ENCODE measurements around the gene HEY2. TPM values are rescaled to one million over a fixed set of nuclear protein-coding genes. Genes with fewer than 3 reads are reported as not detected.

HEY2 gene
- polyA plus RNA-seq, 2 of the 4 experiments (the other 2 are of a cell fraction) = 0.09 TPM; not detected in 1

GRCh38 chr6:125809570-125810170 lies 60.2 kb downstream of the HEY2 start (continued):
- TF ChIP-seq EHMT2 (IDR thresholded peaks at IDR 0.05; ENCODE audit: low read depth) (no peak), TFCP2L1 (CRISPR knock-in tag; IDR thresholded peaks at IDR 0.05) (no peak), PHF8 (IDR thresholded peaks at IDR 0.05; ENCODE audit: borderline replicate concordance, low read depth) (no peak), EP300 (IDR thresholded peaks at IDR 0.05) (no peak)

- no peak overlapping the region for H3K27ac ChIP-seq
- H3K9me3 ChIP-seq = no peaks in the 10 kb centered on the region
- ATAC-seq (no peak), FAIRE-seq (no peak), DNase-seq (ENCODE audit: low read depth in 1 of 2, low spot score in 1 of 2) (no peak)
- CTCF ChIA-PET = interaction anchor here (1.8 kb wide), 1 partner anchor 20 kb away, joined by 7 read pairs; the partner anchor contains the start of gene NCOA7
- WGBS (ENCODE audit: missing lambda C conversion rate) = 87% methylated on average over 1 of the region's 1 CpG
- no peak overlapping the region for H3K4me3 ChIP-seq
- TF ChIP-seq CBX8 (IDR thresholded peaks at IDR 0.05) = no peak
- TF ChIP-seq, protein P1, sequence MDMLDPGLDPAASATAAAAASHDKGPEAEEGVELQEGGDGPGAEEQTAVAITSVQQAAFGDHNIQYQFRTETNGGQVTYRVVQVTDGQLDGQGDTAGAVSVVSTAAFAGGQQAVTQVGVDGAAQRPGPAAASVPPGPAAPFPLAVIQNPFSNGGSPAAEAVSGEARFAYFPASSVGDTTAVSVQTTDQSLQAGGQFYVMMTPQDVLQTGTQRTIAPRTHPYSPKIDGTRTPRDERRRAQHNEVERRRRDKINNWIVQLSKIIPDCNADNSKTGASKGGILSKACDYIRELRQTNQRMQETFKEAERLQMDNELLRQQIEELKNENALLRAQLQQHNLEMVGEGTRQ (IDR thresholded peaks at IDR 0.05) = no peak
- no peak for TF ChIP-seq CHD4 (IDR thresholded peaks at IDR 0.05; ENCODE audit: borderline replicate concordance)
- TF ChIP-seq NFE2L2 (conservative IDR thresholded peaks at IDR 0.05; ENCODE audit: low read length) = no peak
- no peak for TF ChIP-seq E2F6 (IDR thresholded peaks at IDR 0.05; ENCODE audit: borderline replicate concordance, low read depth)
- TF ChIP-seq RARB (CRISPR knock-in tag; IDR thresholded peaks at IDR 0.05) = no peak
- no peak for TF ChIP-seq SMC3 (IDR thresholded peaks at IDR 0.05)
- TF ChIP-seq TFCP2L1 (CRISPR knock-in tag; IDR thresholded peaks at IDR 0.05) = no peak
- no peak for TF ChIP-seq CEBPB (IDR thresholded peaks at IDR 0.05)
- TF ChIP-seq CBX2 (IDR thresholded peaks at IDR 0.05; ENCODE audit: borderline replicate concordance, low read depth) = no peak
- no peak overlapping the region for H3K4me2 ChIP-seq
- peaks cover 44% of the 10 kb centered on the region for H3K4me1 ChIP-seq
- POLR2A ChIA-PET = no interaction called here
These were observed 61.0 kb downstream of the HEY2 start for GRCh38 chr6:125810445-125810844.

Other genes with a start within 250 kb of the HEY2 start
- 154 and 195 TPM in 2 replicates for gene NCOA7, start 41.3 kb downstream of the HEY2 start, polyA plus RNA-seq (2011; rRNA removed)
- gene NCOA7, start 41.3 kb downstream of the HEY2 start, polyA plus RNA-seq (2017; fragmentation: RNase III; extraction: RNeasy Plus Mini Kit Qiagen cat#74134 plus additional on column Dnase treatment) = 60.3 to 74.1 TPM (median 66.4 TPM) in 3 replicates
- 4.7 and 7.2 TPM in 2 replicates for gene HINT3, start 207.1 kb downstream of the HEY2 start, polyA plus RNA-seq (2011; rRNA removed)
- 13.0 to 13.8 TPM (median 13.5 TPM) in 3 replicates for gene HINT3, start 207.1 kb downstream of the HEY2 start, polyA plus RNA-seq (2017; fragmentation: RNase III; extraction: RNeasy Plus Mini Kit Qiagen cat#74134 plus additional on column Dnase treatment)
- gene TRMT11, start 236.9 kb downstream of the HEY2 start, polyA plus RNA-seq (2011; rRNA removed) = 33.2 and 44.1 TPM in 2 replicates
- gene TRMT11, start 236.9 kb downstream of the HEY2 start, polyA plus RNA-seq (2017; fragmentation: RNase III; extraction: RNeasy Plus Mini Kit Qiagen cat#74134 plus additional on column Dnase treatment) = 16.1 to 17.4 TPM (median 16.2 TPM) in 3 replicates

Data from A549 (cell line).